ENCODE data around the gene CCDC73.
A peak's percentile ranks its signal among the peaks of the same experiment; 100 is the strongest.

The CCDC73 gene

GRCh38 chr11:32794439-32794838 lies at the start of gene CCDC73:
TSS of gene CCDC73 (minus strand) at chr11:32794662. CDS start at chr11:32760243, 34,419 bp downstream.
- Mint-ChIP-seq H3K27ac (no peak within 1 kb of the TSS), H3K4me1 (peaks cover 4% of the 10 kb centered on the region), H3K4me3 (no peak within 1 kb of the TSS), H3K27me3 (peaks cover 15% of the 10 kb centered on the region), H3K36me3 (no peaks in the 10 kb centered on the region), H3K9me3 (no peaks in the 10 kb centered on the region)
- DNase-seq = no peak
- CTCF ChIA-PET = no interaction called here

- Mint-ChIP-seq H3K9me3 (no peaks in the 10 kb centered on the region), H3K27me3 (no peaks in the 10 kb centered on the region), H3K4me3 (no peak overlapping the region), H3K27ac (no peak overlapping the region), H3K4me1 (no peaks in the 10 kb centered on the region), H3K36me3 (no peaks in the 10 kb centered on the region)
- CTCF ChIA-PET = interaction anchor here (0.5 kb wide), 1 partner anchor 1694 kb away, joined by 4 read pairs; no protein-coding TSS in a partner anchor
- DNase-seq = no peak
Observed at GRCh38 chr11:32843544-32843943, 49.1 kb upstream of the CCDC73 start.

GRCh38 chr11:32840587-32840986 lies 46.1 kb upstream of the CCDC73 start:
- H3K4me1 Mint-ChIP-seq = no peaks in the 10 kb centered on the region
- H3K27me3 Mint-ChIP-seq = peaks cover 6% of the 10 kb centered on the region
- DNase-seq = no peak
- H3K36me3 Mint-ChIP-seq = no peaks in the 10 kb centered on the region
- no peak overlapping the region for H3K27ac Mint-ChIP-seq
- CTCF ChIA-PET = interaction anchor here (0.9 to 1.1 kb wide), 2 partner anchors 9 to 225 kb away, joined by 3 read pairs; no protein-coding TSS in a partner anchor
- no peaks in the 10 kb centered on the region for H3K9me3 Mint-ChIP-seq
- H3K4me3 Mint-ChIP-seq = no peak overlapping the region

GRCh38 chr11:32839308-32839707 lies 44.8 kb upstream of the CCDC73 start:
- H3K27me3 Mint-ChIP-seq = peaks cover 6% of the 10 kb centered on the region
- no peaks in the 10 kb centered on the region for H3K36me3 Mint-ChIP-seq
- no peak overlapping the region for H3K4me3 Mint-ChIP-seq
- H3K9me3 Mint-ChIP-seq = no peaks in the 10 kb centered on the region
- no peaks in the 10 kb centered on the region for H3K4me1 Mint-ChIP-seq
- CTCF ChIA-PET = interaction anchor here (0.7 to 2.3 kb wide), 3 partner anchors 30 to 1674 kb away, joined by 3 to 9 read pairs (median 3); partner anchors contain the start of gene ELF5
- DNase-seq = no peak
- no peak overlapping the region for H3K27ac Mint-ChIP-seq

GRCh38 chr11:32838505-32839274 lies 44.2 kb upstream of the CCDC73 start:
- Mint-ChIP-seq H3K4me1 (no peaks in the 10 kb centered on the region), H3K9me3 (no peaks in the 10 kb centered on the region), H3K27me3 (peaks cover 10% of the 10 kb centered on the region), H3K4me3 (no peak overlapping the region), H3K27ac (no peak overlapping the region), H3K36me3 (no peaks in the 10 kb centered on the region)
- DNase-seq = no peak
- CTCF ChIA-PET = interaction anchor here (0.7 to 2.3 kb wide), 3 partner anchors 30 to 1675 kb away, joined by 3 to 9 read pairs (median 3); partner anchors contain the start of gene ELF5

GRCh38 chr11:32836946-32837345 lies 42.5 kb upstream of the CCDC73 start:
- CTCF ChIA-PET = no interaction called here
- Mint-ChIP-seq H3K27me3 (peaks cover 20% of the 10 kb centered on the region), H3K27ac (no peak overlapping the region), H3K4me1 (no peaks in the 10 kb centered on the region), H3K36me3 (no peaks in the 10 kb centered on the region), H3K4me3 (no peak overlapping the region), H3K9me3 (no peaks in the 10 kb centered on the region)
- DNase-seq = no peak

- Mint-ChIP-seq H3K9me3 (no peaks in the 10 kb centered on the region), H3K27me3 (peaks cover 50% of the 10 kb centered on the region), H3K4me3 (no peak overlapping the region), H3K36me3 (no peaks in the 10 kb centered on the region), H3K4me1 (peaks cover 10% of the 10 kb centered on the region), H3K27ac (no peak overlapping the region)
- CTCF ChIA-PET = no interaction called here
- no peak for DNase-seq
Observed at GRCh38 chr11:32833921-32834320, 39.5 kb upstream of the CCDC73 start.

- CTCF ChIA-PET = interaction anchor here (1.3 kb wide), 1 partner anchor 9 kb away, joined by 3 read pairs; no protein-coding TSS in a partner anchor
- Mint-ChIP-seq H3K9me3 (no peaks in the 10 kb centered on the region), H3K36me3 (no peaks in the 10 kb centered on the region), H3K4me3 (no peak overlapping the region), H3K4me1 (peaks cover 10% of the 10 kb centered on the region), H3K27me3 (peaks cover 46% of the 10 kb centered on the region), H3K27ac (no peak overlapping the region)
- DNase-seq = no peak
Observed at GRCh38 chr11:32831221-32831620, 36.8 kb upstream of the CCDC73 start.

- Mint-ChIP-seq H3K36me3 (no peaks in the 10 kb centered on the region), H3K4me1 (peaks cover 10% of the 10 kb centered on the region), H3K4me3 (peak overlapping the region; percentile 60), H3K9me3 (no peaks in the 10 kb centered on the region), H3K27me3 (peaks cover 46% of the 10 kb centered on the region), H3K27ac (no peak overlapping the region)
- no peak for DNase-seq
- CTCF ChIA-PET = interaction anchor here (1.3 kb wide), 1 partner anchor 10 kb away, joined by 3 read pairs; no protein-coding TSS in a partner anchor
Observed at GRCh38 chr11:32830796-32831195, 36.3 kb upstream of the CCDC73 start.

- DNase-seq = no peak
- CTCF ChIA-PET = interaction anchor here (1.3 kb wide), 1 partner anchor 10 kb away, joined by 3 read pairs; no protein-coding TSS in a partner anchor
- H3K36me3 Mint-ChIP-seq = no peaks in the 10 kb centered on the region
- H3K27me3 Mint-ChIP-seq = peaks cover 46% of the 10 kb centered on the region
- peak overlapping the region; percentile 60 for H3K4me3 Mint-ChIP-seq
- H3K9me3 Mint-ChIP-seq = no peaks in the 10 kb centered on the region
- H3K4me1 Mint-ChIP-seq = peaks cover 10% of the 10 kb centered on the region
- no peak overlapping the region for H3K27ac Mint-ChIP-seq
Observed at GRCh38 chr11:32830413-32830738, 35.9 kb upstream of the CCDC73 start.

- no peaks in the 10 kb centered on the region for H3K36me3 Mint-ChIP-seq
- H3K27ac Mint-ChIP-seq = peak within 1 kb of the TSS; percentile 56
- no peaks in the 10 kb centered on the region for H3K9me3 Mint-ChIP-seq
- H3K4me1 Mint-ChIP-seq = peaks cover 10% of the 10 kb centered on the region
- peak; percentile 56 for DNase-seq
- H3K4me3 Mint-ChIP-seq = peak within 1 kb of the TSS; percentile 80
- CTCF ChIA-PET = no interaction called here
- peaks cover 46% of the 10 kb centered on the region for H3K27me3 Mint-ChIP-seq
Observed at GRCh38 chr11:32829680-32830412, 35.4 kb upstream of the CCDC73 start, which contains the start of gene PRRG4. TSS of gene PRRG4 (plus strand) at chr11:32829927. CDS start at chr11:32830530, 603 bp downstream.

GRCh38 chr11:32829157-32829679 lies 34.8 kb upstream of the CCDC73 start:
- DNase-seq = no peak
- CTCF ChIA-PET = no interaction called here

GRCh38 chr11:32827276-32827675 lies 32.8 kb upstream of the CCDC73 start:
- Mint-ChIP-seq H3K36me3 (no peaks in the 10 kb centered on the region), H3K4me3 (no peak overlapping the region), H3K27ac (no peak overlapping the region), H3K27me3 (peaks cover 35% of the 10 kb centered on the region), H3K4me1 (peaks cover 10% of the 10 kb centered on the region), H3K9me3 (no peaks in the 10 kb centered on the region)
- CTCF ChIA-PET = no interaction called here
- no peak for DNase-seq

More at GRCh38 chr11:32829157-32829679, 34.8 kb upstream of the CCDC73 start:
- Mint-ChIP-seq H3K27ac (peak overlapping the region; percentile 56), H3K36me3 (no peaks in the 10 kb centered on the region), H3K4me1 (peaks cover 10% of the 10 kb centered on the region), H3K27me3 (peaks cover 46% of the 10 kb centered on the region), H3K4me3 (peak overlapping the region; percentile 80), H3K9me3 (no peaks in the 10 kb centered on the region)

GRCh38 chr11:32826113-32826512 lies 31.7 kb upstream of the CCDC73 start:
- DNase-seq = no peak
- no peaks in the 10 kb centered on the region for H3K9me3 Mint-ChIP-seq
- no peak overlapping the region for H3K4me3 Mint-ChIP-seq
- H3K36me3 Mint-ChIP-seq = no peaks in the 10 kb centered on the region
- H3K4me1 Mint-ChIP-seq = peaks cover 10% of the 10 kb centered on the region
- peaks cover 24% of the 10 kb centered on the region for H3K27me3 Mint-ChIP-seq
- H3K27ac Mint-ChIP-seq = no peak overlapping the region
- CTCF ChIA-PET = no interaction called here

All from activated naive CD4-positive, alpha-beta T cell treated with anti-CD3 and anti-CD28 coated beads, Interleukin-2, amount 10 ng/mL, durations not matched to agents 7 days and 5 days (primary cell).